GM21381 (cell line): ENCODE results near the gene HEPACAM2.
A peak's percentile ranks its signal among the peaks of the same experiment; 100 is the strongest.

Experiments used
- ATAC-seq: cut with Tn5 transposase; IDR thresholded peaks from one replicate; pipeline ENCODE4 v1.9.1; 2021; ENCODE audit warnings: mild to moderate bottlenecking, moderate library complexity; ENCODE audit not compliant: unreplicated experiment

HEPACAM2 gene

GRCh38 chr7:93148727-93149126 lies 77.5 kb downstream of the HEPACAM2 start:
- ATAC-seq = no peak

- peak; percentile 55 for ATAC-seq
Observed at GRCh38 chr7:93148144-93148543, 78.1 kb downstream of the HEPACAM2 start, which contains the start of gene SAMD9L. TSS of gene SAMD9L (minus strand) at chr7:93148385. CDS start at chr7:93135971, 12,414 bp downstream.

GRCh38 chr7:93147363-93147762 lies 78.9 kb downstream of the HEPACAM2 start:
- ATAC-seq = peak; percentile 86

- ATAC-seq = peak; percentile 19
Observed at GRCh38 chr7:93146472-93147141, 79.7 kb downstream of the HEPACAM2 start.

DNA sequence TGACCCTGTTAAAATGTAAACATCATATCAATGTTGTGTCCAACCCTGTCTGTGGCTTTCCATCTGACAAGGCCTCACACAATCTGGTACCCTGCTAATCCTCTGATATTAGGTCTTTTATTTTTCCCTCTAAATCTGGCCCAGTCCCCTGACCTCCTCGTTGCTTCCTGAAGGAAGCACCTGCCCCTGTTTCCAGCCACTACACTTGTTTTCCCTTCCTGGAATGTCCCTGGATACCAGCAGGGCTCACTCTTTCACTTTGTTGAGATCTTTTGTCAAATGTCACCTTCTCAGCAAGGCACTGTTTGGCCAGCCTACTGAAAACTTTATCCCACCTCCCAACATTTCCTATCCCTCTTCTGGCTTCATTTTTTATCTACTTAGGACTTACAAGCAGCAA lies 80.2 kb downstream of the HEPACAM2 start:
- no peak for ATAC-seq

GRCh38 chr7:93145354-93145753 lies 80.9 kb downstream of the HEPACAM2 start:
- ATAC-seq = no peak

- ATAC-seq = no peak
Observed at GRCh38 chr7:93142127-93142526, 84.1 kb downstream of the HEPACAM2 start.

GRCh38 chr7:93140582-93141191 lies 85.6 kb downstream of the HEPACAM2 start:
- no peak for ATAC-seq

- no peak for ATAC-seq
Observed at GRCh38 chr7:93138576-93138975, 87.7 kb downstream of the HEPACAM2 start.
